Testis (tissue), 2 donors: ENCODE results near the gene DNAAF1.

ENCODE experiments used
- POLR2A ChIP-seq: fragments of 450-650 bp; IDR thresholded peaks from one replicate; pipeline ENCODE4 v1.6.1; 2017; ENCODE audit warnings: antibody characterized with exemption, mild to moderate bottlenecking, moderate library complexity
- TF ChIP-seq, protein P1 (sequence below), 3 experiments: fragments of 450-650 bp in 2 of 3; fragments of 200-600 bp in 1 of 3; sonication (generic) in 1 of 3; IDR thresholded peaks; one replicate each; pipeline ENCODE4 v1.5.1; 2016 to 2019; ENCODE audit warnings: antibody characterized with exemption in 3 of 3, mild to moderate bottlenecking in 2 of 3, moderate library complexity in 1 of 3

DNA sequence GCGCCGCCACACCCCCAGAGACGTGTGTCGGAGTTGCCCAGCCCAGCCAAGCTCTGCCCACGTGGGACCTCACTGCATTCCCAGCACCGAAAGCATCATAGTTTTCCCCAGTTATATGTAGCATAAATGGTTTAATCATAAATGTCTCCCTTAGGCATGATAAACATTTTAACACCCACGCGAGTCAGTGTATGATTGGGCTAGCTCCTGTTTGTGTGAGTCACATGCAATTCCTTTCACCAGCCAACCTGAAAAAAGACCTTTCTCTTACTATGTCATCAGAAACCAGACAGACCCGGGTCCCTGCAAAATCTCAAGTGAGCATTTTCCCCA lies 32.6 kb downstream of the DNAAF1 start:
- no peak for TF ChIP-seq POLR2A
- TF ChIP-seq, protein P1, sequence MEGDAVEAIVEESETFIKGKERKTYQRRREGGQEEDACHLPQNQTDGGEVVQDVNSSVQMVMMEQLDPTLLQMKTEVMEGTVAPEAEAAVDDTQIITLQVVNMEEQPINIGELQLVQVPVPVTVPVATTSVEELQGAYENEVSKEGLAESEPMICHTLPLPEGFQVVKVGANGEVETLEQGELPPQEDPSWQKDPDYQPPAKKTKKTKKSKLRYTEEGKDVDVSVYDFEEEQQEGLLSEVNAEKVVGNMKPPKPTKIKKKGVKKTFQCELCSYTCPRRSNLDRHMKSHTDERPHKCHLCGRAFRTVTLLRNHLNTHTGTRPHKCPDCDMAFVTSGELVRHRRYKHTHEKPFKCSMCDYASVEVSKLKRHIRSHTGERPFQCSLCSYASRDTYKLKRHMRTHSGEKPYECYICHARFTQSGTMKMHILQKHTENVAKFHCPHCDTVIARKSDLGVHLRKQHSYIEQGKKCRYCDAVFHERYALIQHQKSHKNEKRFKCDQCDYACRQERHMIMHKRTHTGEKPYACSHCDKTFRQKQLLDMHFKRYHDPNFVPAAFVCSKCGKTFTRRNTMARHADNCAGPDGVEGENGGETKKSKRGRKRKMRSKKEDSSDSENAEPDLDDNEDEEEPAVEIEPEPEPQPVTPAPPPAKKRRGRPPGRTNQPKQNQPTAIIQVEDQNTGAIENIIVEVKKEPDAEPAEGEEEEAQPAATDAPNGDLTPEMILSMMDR (IDR thresholded peaks at IDR 0.05): no peak
